ENCODE results near the gene SYT9. TPM values are rescaled to one million over a fixed set of nuclear protein-coding genes. Genes with fewer than 3 reads are reported as not detected.

The SYT9 gene
- total RNA-seq, 2 donors from 2014 or later, result not detected

GRCh38 chr11:7385532-7385931 is 133.8 kb downstream of the SYT9 start:
- H3K4me3 Mint-ChIP-seq, result no peak overlapping the region
- DNase-seq (ENCODE audit: low spot score) (no peak), ATAC-seq (no peak)
- H3K27ac Mint-ChIP-seq, result no peak overlapping the region
- no peaks in the 10 kb centered on the region for H3K4me1 Mint-ChIP-seq (ENCODE audit: low read depth in 2 of 2)
- no peaks in the 10 kb centered on the region for H3K9me3 Mint-ChIP-seq
- peaks cover 9 to 35% of the 10 kb centered on the region in 2 donors for H3K27me3 Mint-ChIP-seq
- no peaks in the 10 kb centered on the region for H3K36me3 Mint-ChIP-seq

GRCh38 chr11:7413961-7414915 is 162.5 kb downstream of the SYT9 start:
- Mint-ChIP-seq H3K27me3 (peaks cover 31 to 56% of the 10 kb centered on the region in 2 donors), H3K4me3 (no peak overlapping the region), H3K27ac (no peak overlapping the region), H3K36me3 (no peaks in the 10 kb centered on the region), H3K4me1 (ENCODE audit: low read depth in 2 of 2) (no peaks in the 10 kb centered on the region), H3K9me3 (no peaks in the 10 kb centered on the region)
- no peak for DNase-seq (ENCODE audit: low spot score)
- ATAC-seq, result no peak

GRCh38 chr11:7414973-7415817 is 163.5 kb downstream of the SYT9 start:
- Mint-ChIP-seq H3K4me3 (no peak overlapping the region), H3K36me3 (no peaks in the 10 kb centered on the region), H3K27me3 (peaks cover 25 to 46% of the 10 kb centered on the region in 2 donors), H3K27ac (no peak overlapping the region), H3K4me1 (ENCODE audit: low read depth in 2 of 2) (no peaks in the 10 kb centered on the region), H3K9me3 (no peaks in the 10 kb centered on the region)
- no peak for DNase-seq (ENCODE audit: low spot score)
- ATAC-seq, result peak in 1 of 2 donors; percentile 60

DNA sequence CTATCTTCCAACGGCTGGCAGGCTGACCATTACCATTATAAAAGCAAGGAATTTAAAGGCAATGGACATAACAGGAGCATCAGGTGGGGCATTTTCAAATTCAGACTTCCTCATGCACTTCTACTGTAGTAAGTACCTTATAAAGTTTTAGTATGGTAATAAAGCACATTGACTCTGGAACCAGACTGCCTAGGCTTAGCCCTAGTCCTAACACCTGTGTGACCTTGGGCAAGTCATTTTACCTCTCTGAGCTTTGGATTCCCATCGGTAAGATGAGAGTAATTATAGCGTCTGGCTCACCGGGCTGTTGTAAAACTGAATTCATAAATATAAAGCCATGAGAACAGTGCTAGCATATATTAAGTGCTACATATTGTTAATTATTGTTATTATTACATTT is 164.4 kb downstream of the SYT9 start:
- Mint-ChIP-seq H3K27me3 (peaks cover 24 to 39% of the 10 kb centered on the region in 2 donors), H3K4me1 (ENCODE audit: low read depth in 2 of 2) (no peaks in the 10 kb centered on the region), H3K36me3 (no peaks in the 10 kb centered on the region)

DNA sequence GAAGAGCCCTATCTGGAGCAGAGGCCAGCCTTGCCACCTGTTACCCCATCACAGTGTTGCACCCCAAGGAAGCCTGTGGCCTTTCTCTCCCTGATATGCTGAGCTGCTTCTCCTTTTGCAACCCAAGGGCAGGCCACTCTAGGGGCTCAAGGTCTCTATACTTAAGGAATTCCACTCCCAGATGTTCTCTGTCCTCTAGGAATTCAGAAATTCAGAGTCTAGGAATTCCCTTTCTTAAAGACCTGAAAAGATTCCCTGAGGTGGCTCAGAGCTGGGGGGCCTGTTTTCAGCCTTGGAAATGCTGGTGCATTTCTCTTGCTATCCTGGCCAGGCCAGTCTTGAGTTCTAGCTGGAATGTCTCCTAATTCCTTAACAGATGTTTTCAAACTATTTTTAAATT is 165.6 kb downstream of the SYT9 start:
- Mint-ChIP-seq H3K36me3 (no peaks in the 10 kb centered on the region), H3K27ac (no peak overlapping the region), H3K27me3 (peaks cover 18 to 30% of the 10 kb centered on the region in 2 donors)

More for the DNA sequence above, 164.4 kb downstream of the SYT9 start:
- no peak for ATAC-seq
- DNase-seq (ENCODE audit: low spot score), result no peak
- Mint-ChIP-seq H3K27ac (no peak overlapping the region), H3K4me3 (no peak overlapping the region), H3K9me3 (no peaks in the 10 kb centered on the region)

GRCh38 chr11:7418061-7418460 is 166.4 kb downstream of the SYT9 start:
- no peak overlapping the region for H3K4me3 Mint-ChIP-seq
- H3K9me3 Mint-ChIP-seq, result no peaks in the 10 kb centered on the region
- no peaks in the 10 kb centered on the region for H3K36me3 Mint-ChIP-seq
- no peak overlapping the region for H3K27ac Mint-ChIP-seq
- no peaks in the 10 kb centered on the region for H3K4me1 Mint-ChIP-seq (ENCODE audit: low read depth in 2 of 2)
- peaks cover 15 to 26% of the 10 kb centered on the region in 2 donors for H3K27me3 Mint-ChIP-seq
- ATAC-seq, result no peak
- no peak for DNase-seq (ENCODE audit: low spot score)

More for the DNA sequence above, 165.6 kb downstream of the SYT9 start:
- H3K9me3 Mint-ChIP-seq, result no peaks in the 10 kb centered on the region
- ATAC-seq (no peak), DNase-seq (ENCODE audit: low spot score) (no peak)
- H3K4me1 Mint-ChIP-seq (ENCODE audit: low read depth in 2 of 2), result no peaks in the 10 kb centered on the region
- no peak overlapping the region for H3K4me3 Mint-ChIP-seq

DNA sequence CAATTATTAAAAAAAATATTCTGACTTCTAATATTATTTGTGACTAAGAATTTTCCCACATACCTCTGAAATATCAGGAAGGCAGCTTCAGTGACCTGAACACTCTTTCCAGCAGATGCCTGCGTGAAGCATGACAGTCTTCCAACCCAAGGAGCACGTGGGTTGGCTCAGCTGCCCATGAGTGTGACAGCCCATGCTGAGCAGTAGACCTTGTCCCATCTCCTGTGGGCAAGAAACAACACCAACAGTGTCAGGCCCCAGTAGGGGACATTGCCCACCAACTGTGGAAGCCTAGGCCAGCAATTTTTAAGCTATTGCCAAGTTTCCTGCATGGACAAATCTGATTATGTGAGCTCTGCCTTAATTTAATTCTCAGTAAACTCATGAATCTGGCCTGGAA is 167.2 kb downstream of the SYT9 start:
- Mint-ChIP-seq H3K4me3 (no peak overlapping the region), H3K27me3 (peaks cover 12 to 22% of the 10 kb centered on the region in 2 donors), H3K27ac (no peak overlapping the region), H3K9me3 (no peaks in the 10 kb centered on the region), H3K36me3 (no peaks in the 10 kb centered on the region), H3K4me1 (ENCODE audit: low read depth in 2 of 2) (no peaks in the 10 kb centered on the region)
- DNase-seq (ENCODE audit: low spot score) (no peak), ATAC-seq (no peak)

DNA sequence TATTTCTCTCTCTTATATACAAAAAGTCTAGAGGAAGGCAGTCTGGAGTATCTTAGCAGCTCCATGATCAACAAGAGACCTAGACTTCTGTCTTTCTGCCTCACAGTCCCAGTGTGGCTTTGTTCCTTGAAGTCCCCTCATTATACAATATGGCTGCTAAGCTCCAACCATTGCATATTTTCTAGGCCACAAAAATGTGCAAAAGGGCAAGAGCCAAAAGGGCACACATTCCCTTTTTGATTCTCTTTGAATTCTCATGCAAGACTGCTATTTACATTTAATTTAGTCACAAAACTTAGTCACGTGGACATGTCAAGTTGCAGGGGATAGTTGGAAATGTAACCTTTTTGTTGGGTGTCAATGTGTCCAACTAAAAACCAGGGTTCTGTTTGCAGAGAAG is 169.4 kb downstream of the SYT9 start:
- H3K9me3 Mint-ChIP-seq, result no peaks in the 10 kb centered on the region
- H3K4me1 Mint-ChIP-seq (ENCODE audit: low read depth in 2 of 2), result no peaks in the 10 kb centered on the region
- H3K4me3 Mint-ChIP-seq, result no peak overlapping the region
- DNase-seq (ENCODE audit: low spot score) (no peak), ATAC-seq (no peak)
- no peaks in the 10 kb centered on the region for H3K36me3 Mint-ChIP-seq
- H3K27ac Mint-ChIP-seq, result no peak overlapping the region
- H3K27me3 Mint-ChIP-seq, result peaks cover 3 to 13% of the 10 kb centered on the region in 2 donors

DNA sequence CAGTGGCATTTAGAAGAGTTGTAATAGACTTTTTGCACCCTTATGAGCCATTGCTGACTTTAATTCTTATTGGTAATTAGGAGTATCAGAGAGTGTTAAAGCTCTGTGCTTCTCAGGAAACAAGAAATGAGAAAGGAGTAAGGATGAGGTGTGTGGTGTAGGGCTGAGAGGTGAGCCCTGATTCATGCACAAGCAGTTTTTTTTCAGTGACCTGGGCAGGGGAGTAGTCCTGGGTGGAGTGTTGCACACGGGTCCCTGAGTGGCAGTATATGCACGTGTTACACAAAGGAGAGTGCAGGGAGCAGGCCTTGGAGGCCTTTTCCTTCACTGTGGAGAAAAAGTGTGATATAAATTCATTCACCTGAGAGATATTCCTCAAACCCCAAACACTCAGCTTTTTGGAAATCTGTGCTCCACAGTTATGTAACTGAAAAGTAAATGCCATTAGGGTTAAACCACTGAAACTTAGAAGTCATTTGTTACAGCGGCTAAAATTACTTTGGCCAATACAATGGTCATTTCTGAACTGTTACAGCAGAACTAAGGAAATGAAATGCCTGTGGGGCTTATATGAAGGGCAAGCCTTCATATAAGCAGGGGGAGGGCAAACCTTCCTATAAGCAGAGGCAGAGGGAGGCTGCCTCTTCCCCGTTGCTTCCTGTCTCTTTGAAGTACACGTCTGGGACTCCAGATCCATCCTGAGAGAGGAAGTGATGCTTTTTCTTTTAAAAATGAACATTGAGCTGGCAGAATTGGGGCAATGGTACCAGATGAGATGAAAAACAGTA is 171.0 kb downstream of the SYT9 start:
- Mint-ChIP-seq H3K36me3 (no peaks in the 10 kb centered on the region), H3K9me3 (no peaks in the 10 kb centered on the region), H3K27ac (no peak overlapping the region), H3K27me3 (peaks cover 9 to 27% of the 10 kb centered on the region in 2 donors), H3K4me1 (ENCODE audit: low read depth in 2 of 2) (no peaks in the 10 kb centered on the region), H3K4me3 (no peak overlapping the region)
- no peak for DNase-seq (ENCODE audit: low spot score)
- ATAC-seq, result no peak

DNA sequence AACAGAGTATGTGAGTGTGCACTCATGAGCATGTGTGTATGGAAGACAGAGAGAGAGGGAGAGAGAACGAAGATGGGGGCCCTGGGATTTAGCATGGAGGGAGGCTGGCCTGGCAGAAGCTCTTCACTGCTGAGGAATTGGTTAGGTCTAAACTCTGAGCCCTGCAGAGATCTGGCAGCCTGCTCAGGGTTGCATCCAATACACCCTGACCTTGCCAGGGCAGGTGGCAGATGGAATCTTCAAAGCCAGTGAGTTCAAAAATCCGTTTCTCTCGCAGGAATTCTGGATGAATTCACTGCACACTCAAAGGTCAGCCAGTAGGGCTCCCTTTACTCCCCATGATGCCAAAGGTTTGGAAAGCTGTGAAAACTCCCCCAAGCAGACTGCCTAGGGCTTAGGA is 172.2 kb downstream of the SYT9 start:
- no peak for ATAC-seq
- no peaks in the 10 kb centered on the region for H3K9me3 Mint-ChIP-seq
- H3K4me1 Mint-ChIP-seq (ENCODE audit: low read depth in 2 of 2), result no peaks in the 10 kb centered on the region

GRCh38 chr11:7427733-7428132 is 176.0 kb downstream of the SYT9 start:
- no peaks in the 10 kb centered on the region for H3K36me3 Mint-ChIP-seq
- H3K27me3 Mint-ChIP-seq, result peaks cover 18 to 36% of the 10 kb centered on the region in 2 donors
- no peaks in the 10 kb centered on the region for H3K9me3 Mint-ChIP-seq
- no peaks in the 10 kb centered on the region for H3K4me1 Mint-ChIP-seq (ENCODE audit: low read depth in 2 of 2)
- ATAC-seq (no peak), DNase-seq (ENCODE audit: low spot score) (no peak)
- no peak overlapping the region for H3K27ac Mint-ChIP-seq
- no peak overlapping the region for H3K4me3 Mint-ChIP-seq

More for the DNA sequence above, 172.2 kb downstream of the SYT9 start:
- DNase-seq (ENCODE audit: low spot score), result no peak
- Mint-ChIP-seq H3K27me3 (peaks cover 16 to 33% of the 10 kb centered on the region in 2 donors), H3K36me3 (no peaks in the 10 kb centered on the region), H3K4me3 (no peak overlapping the region), H3K27ac (no peak overlapping the region)

- Mint-ChIP-seq H3K27me3 (peaks cover 18 to 36% of the 10 kb centered on the region in 2 donors), H3K9me3 (no peaks in the 10 kb centered on the region), H3K4me1 (ENCODE audit: low read depth in 2 of 2) (no peaks in the 10 kb centered on the region), H3K27ac (no peak overlapping the region), H3K36me3 (no peaks in the 10 kb centered on the region), H3K4me3 (no peak overlapping the region)
- DNase-seq (ENCODE audit: low spot score), result no peak
- no peak for ATAC-seq
Measured at GRCh38 chr11:7428196-7428595, 176.5 kb downstream of the SYT9 start.

DNA sequence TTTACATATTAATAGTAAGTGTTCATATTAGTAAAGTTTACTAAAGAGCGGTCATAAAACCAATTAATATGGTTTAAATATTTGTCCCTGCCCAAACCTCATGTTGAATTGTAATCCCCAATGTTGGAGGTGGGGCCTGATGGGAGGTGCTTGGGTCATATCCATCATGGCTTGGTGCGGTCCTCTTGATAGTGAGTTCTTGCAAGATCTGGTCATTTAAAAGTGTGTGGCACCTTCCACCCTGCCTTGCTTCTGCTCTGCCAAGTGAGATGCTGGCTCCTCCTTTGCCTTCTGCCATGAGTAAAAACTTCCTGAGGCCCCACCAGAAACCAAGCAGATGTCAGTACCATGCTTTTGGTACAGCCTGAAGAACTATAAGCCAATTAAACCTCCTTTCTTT is 178.8 kb downstream of the SYT9 start:
- Mint-ChIP-seq H3K9me3 (no peaks in the 10 kb centered on the region), H3K27ac (no peak overlapping the region), H3K36me3 (no peaks in the 10 kb centered on the region), H3K27me3 (peaks cover 14 to 29% of the 10 kb centered on the region in 2 donors), H3K4me1 (ENCODE audit: low read depth in 2 of 2) (no peaks in the 10 kb centered on the region), H3K4me3 (no peak overlapping the region)
- no peak for ATAC-seq
- DNase-seq (ENCODE audit: low spot score), result no peak
